Measurements from ENCODE around the gene IL1F10. TPM values are rescaled to one million over a fixed set of nuclear protein-coding genes. Genes with fewer than 3 reads are reported as not detected.

IL1F10 gene
- total and polyA plus RNA-seq, 2 experiments from 2014 or later, result not detected

GRCh38 chr2:113105047-113105785, 37.4 kb downstream of the IL1F10 start:
- H3K27ac ChIP-seq, result no peak overlapping the region
- peak in 1 of 2 donors; percentile 55 for DNase-seq (ENCODE audit: low read depth in 1 of 2, low spot score in 1 of 2)

GRCh38 chr2:113111121-113111520, 43.4 kb downstream of the IL1F10 start:
- Histone ChIP-seq H3K9me3 (ENCODE audit: low read depth) (no peaks in the 10 kb centered on the region), H3K27ac (no peak overlapping the region), H3K4me1 (ENCODE audit: low read depth) (no peaks in the 10 kb centered on the region), H3K4me3 (no peak overlapping the region), H3K27me3 (no peaks in the 10 kb centered on the region), H3K36me3 (no peaks in the 10 kb centered on the region)
- DNase-seq (ENCODE audit: low read depth in 1 of 2, low spot score in 1 of 2), result no peak
- no peak for TF ChIP-seq CTCF (IDR thresholded peaks at IDR 0.05; ENCODE audit: low read depth, low read length)

More at GRCh38 chr2:113105047-113105785, 37.4 kb downstream of the IL1F10 start:
- no peaks in the 10 kb centered on the region for H3K9me3 ChIP-seq (ENCODE audit: low read depth)
- TF ChIP-seq CTCF (IDR thresholded peaks at IDR 0.05; ENCODE audit: low read depth, low read length), result no peak
- H3K36me3 ChIP-seq, result no peaks in the 10 kb centered on the region
- no peaks in the 10 kb centered on the region for H3K4me1 ChIP-seq (ENCODE audit: low read depth)
- H3K4me3 ChIP-seq, result no peak overlapping the region
- H3K27me3 ChIP-seq, result no peaks in the 10 kb centered on the region

GRCh38 chr2:113111823-113112287, 44.1 kb downstream of the IL1F10 start:
- H3K27me3 ChIP-seq, result no peaks in the 10 kb centered on the region
- TF ChIP-seq CTCF (IDR thresholded peaks at IDR 0.05; ENCODE audit: low read depth, low read length), result no peak
- no peaks in the 10 kb centered on the region for H3K9me3 ChIP-seq (ENCODE audit: low read depth)
- no peaks in the 10 kb centered on the region for H3K36me3 ChIP-seq
- no peak overlapping the region for H3K4me3 ChIP-seq
- H3K4me1 ChIP-seq (ENCODE audit: low read depth), result no peaks in the 10 kb centered on the region
- DNase-seq (ENCODE audit: low read depth in 1 of 2, low spot score in 1 of 2), result no peak
- no peak overlapping the region for H3K27ac ChIP-seq

- Histone ChIP-seq H3K36me3 (no peaks in the 10 kb centered on the region), H3K27me3 (no peaks in the 10 kb centered on the region)
These were observed 44.7 kb downstream of the IL1F10 start for GRCh38 chr2:113112441-113112840.

GRCh38 chr2:113112871-113113270, 45.1 kb downstream of the IL1F10 start:
- H3K27ac ChIP-seq, result no peak overlapping the region
- H3K27me3 ChIP-seq, result no peaks in the 10 kb centered on the region
- TF ChIP-seq CTCF (IDR thresholded peaks at IDR 0.05; ENCODE audit: low read depth, low read length), result no peak
- H3K4me3 ChIP-seq, result no peak overlapping the region
- DNase-seq (ENCODE audit: low read depth in 1 of 2, low spot score in 1 of 2), result no peak
- H3K36me3 ChIP-seq, result no peaks in the 10 kb centered on the region
- no peaks in the 10 kb centered on the region for H3K9me3 ChIP-seq (ENCODE audit: low read depth)
- no peaks in the 10 kb centered on the region for H3K4me1 ChIP-seq (ENCODE audit: low read depth)

More at GRCh38 chr2:113112441-113112840, 44.7 kb downstream of the IL1F10 start:
- DNase-seq (ENCODE audit: low read depth in 1 of 2, low spot score in 1 of 2), result no peak
- Histone ChIP-seq H3K4me3 (no peak overlapping the region), H3K4me1 (ENCODE audit: low read depth) (no peaks in the 10 kb centered on the region), H3K27ac (no peak overlapping the region), H3K9me3 (ENCODE audit: low read depth) (no peaks in the 10 kb centered on the region)
- no peak for TF ChIP-seq CTCF (IDR thresholded peaks at IDR 0.05; ENCODE audit: low read depth, low read length)

Data from cardiac muscle cell (in vitro differentiated cells and primary cell).